HTERT RPE-1 (cell line): Measurements from ENCODE around the gene NUTM2D.
"Not testable (repeated sequence)": the region's sequence is repeated elsewhere in the genome, so short reads cannot be mapped to it uniquely, and the experiment has no call there.

Experiments
- in situ Hi-C: fragments of 300-500 bp; cut with MboI; formaldehyde crosslinking; loops from 4 replicates; pipeline ENCODE4 v1.14.3; 2020; ENCODE audit warnings: low sequenced_read_pairs

NUTM2D gene

DNA sequence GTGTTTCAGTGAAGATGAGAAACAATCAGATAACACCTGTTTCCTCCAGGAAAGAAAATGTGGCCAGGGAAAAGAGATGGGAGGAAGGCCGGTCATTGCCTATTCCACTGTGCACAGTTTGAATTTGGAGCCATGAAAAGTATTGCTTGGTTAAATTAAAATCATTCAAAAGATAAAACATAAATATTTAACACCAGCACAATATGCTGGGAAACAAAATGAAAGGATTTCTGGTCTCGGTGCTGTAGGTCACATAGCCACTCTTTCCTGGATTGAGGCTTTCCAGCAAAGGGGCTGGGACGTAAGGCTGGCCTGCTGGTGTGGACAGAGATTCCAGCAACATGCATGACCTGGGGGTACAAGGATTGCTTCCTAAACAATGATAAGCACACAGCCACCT lies at the start of gene NUTM2D:
NUTM2D (plus strand) TSS at position 301 of the 400 bp plus-strand sequence. CDS start 522 bp downstream, outside the sequence.
- in situ Hi-C loops, result not testable (repeated sequence)

- in situ Hi-C loops, result not testable (repeated sequence)
Measured at GRCh38 chr10:87308702-87309101, 48.8 kb upstream of the NUTM2D start.

DNA sequence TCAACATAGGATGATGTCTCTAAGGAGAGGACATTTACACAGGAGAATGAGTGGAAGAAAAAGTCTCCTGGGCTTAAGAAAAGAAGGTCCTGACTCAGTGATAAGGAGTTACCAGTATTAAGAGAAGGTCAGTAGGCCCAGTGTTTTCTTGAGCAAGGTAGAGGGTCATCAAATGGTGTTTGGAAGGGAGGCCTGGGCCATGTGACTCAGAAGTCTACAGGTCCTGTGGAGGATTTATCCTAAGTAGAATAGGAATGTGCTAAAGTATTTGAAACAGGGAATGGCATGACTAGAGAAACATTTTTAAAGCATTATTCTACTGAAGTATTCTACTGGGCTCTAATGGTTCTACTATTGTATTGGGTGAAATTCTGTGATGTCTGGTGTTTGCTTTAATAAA lies 47.9 kb upstream of the NUTM2D start:
- in situ Hi-C loops, result not testable (repeated sequence)

- in situ Hi-C loops, result not testable (repeated sequence)
Measured at GRCh38 chr10:87311521-87311920, 46.0 kb upstream of the NUTM2D start.

- in situ Hi-C loops, result not testable (repeated sequence)
Measured at GRCh38 chr10:87313649-87314359, 43.7 kb upstream of the NUTM2D start.

- in situ Hi-C loops, result not testable (repeated sequence)
Measured at GRCh38 chr10:87314360-87314973, 43.1 kb upstream of the NUTM2D start.

- in situ Hi-C loops, result not testable (repeated sequence)
Measured at GRCh38 chr10:87321505-87321904, 36.0 kb upstream of the NUTM2D start.

GRCh38 chr10:87324559-87324958 lies 33.0 kb upstream of the NUTM2D start:
- in situ Hi-C loops, result not testable (repeated sequence)

DNA sequence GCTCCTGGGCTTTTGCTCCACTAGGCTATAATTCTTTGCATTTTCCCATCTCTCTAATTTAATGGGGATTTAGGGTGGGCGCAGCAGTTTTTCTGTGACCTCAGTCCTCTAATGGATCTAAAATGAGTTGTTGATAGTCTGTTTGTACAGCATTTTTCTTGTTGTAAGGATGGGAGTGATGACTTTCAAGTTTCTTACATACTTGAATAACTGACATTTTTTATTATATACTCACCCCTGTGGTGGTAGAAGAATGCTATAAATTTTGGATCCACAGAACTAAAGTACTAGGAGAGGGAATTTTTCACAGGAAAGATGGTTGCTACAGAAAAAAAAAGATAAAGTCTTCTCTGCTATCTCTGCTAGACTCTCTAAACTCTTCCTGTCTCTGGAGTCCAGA lies 29.6 kb upstream of the NUTM2D start:
- in situ Hi-C loops, result not testable (repeated sequence)

DNA sequence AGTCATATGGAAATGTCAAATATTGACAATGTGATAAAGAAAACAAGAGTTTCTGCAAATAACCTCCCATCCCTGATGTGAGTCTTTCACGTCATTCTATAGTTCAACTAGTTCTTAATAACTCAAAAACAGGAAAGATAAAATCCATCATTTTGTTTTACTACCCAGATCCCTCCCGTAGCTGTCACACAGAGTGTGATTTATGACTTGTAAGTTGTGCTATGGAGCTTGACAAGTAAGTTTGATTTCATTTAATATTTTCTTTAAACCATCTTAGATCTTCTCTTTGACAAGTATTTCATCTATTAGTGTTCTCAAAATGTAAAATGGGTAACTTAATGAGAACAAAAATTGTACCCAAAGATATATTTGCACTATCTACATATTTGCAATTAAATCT lies 28.4 kb upstream of the NUTM2D start:
- in situ Hi-C loops, result not testable (repeated sequence)

- in situ Hi-C loops, result not testable (repeated sequence)
Measured at GRCh38 chr10:87332687-87333086, 24.9 kb upstream of the NUTM2D start.

- in situ Hi-C loops, result not testable (repeated sequence)
Measured at GRCh38 chr10:87340411-87340810, 17.1 kb upstream of the NUTM2D start.

GRCh38 chr10:87341546-87342142 lies 15.9 kb upstream of the NUTM2D start:
- in situ Hi-C loops, result not testable (repeated sequence)

GRCh38 chr10:87342249-87342710 lies 15.3 kb upstream of the NUTM2D start:
- in situ Hi-C loops, result not testable (repeated sequence)

GRCh38 chr10:87342711-87343258 lies 14.8 kb upstream of the NUTM2D start:
- in situ Hi-C loops, result not testable (repeated sequence)

DNA sequence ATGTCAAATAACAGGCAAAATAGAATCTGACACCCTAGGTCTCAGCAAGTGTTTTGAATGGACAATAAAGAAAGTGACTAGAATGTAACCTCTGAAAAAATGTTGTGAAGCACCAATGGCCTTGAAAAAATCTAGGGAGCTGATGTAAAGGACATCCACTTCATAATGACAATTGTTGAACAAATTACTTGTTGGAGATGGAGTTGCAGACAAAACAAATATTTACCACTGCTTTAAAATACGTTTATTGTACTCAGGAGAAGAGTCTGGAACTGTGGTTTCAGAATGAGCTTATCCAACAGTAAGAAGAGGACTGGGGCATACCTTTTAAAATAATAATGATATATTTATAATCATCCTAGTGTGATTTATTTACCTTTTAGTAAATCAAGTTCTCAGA lies 11.8 kb upstream of the NUTM2D start:
- in situ Hi-C loops, result not testable (repeated sequence)

GRCh38 chr10:87350161-87350560 lies 7.4 kb upstream of the NUTM2D start:
- in situ Hi-C loops, result not testable (repeated sequence)

- in situ Hi-C loops, result not testable (repeated sequence)
Measured at GRCh38 chr10:87352825-87353224, 4.7 kb upstream of the NUTM2D start.

GRCh38 chr10:87355110-87355509 lies 2.4 kb upstream of the NUTM2D start:
- in situ Hi-C loops, result not testable (repeated sequence)

DNA sequence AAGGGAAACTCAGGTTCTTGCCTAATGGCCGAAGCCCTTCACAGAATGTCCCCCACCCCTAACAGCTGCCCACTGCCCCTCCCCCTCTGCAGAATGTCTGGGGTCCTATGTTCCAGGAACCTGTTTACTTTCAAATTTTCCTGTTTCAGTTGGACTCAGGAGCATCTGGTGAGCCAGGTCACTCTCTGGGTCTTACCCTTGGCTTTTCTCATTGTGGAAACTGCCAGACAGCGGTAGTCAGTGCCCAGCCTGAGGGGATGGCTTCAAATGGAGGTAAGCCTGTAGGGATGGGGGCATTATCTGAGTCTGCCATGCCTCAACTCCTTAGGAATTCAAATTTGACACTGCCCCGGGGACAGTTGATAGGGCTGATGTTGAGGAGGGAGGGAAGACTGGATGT lies 615 bp downstream of the NUTM2D start:
- in situ Hi-C loops, result not testable (repeated sequence)

DNA sequence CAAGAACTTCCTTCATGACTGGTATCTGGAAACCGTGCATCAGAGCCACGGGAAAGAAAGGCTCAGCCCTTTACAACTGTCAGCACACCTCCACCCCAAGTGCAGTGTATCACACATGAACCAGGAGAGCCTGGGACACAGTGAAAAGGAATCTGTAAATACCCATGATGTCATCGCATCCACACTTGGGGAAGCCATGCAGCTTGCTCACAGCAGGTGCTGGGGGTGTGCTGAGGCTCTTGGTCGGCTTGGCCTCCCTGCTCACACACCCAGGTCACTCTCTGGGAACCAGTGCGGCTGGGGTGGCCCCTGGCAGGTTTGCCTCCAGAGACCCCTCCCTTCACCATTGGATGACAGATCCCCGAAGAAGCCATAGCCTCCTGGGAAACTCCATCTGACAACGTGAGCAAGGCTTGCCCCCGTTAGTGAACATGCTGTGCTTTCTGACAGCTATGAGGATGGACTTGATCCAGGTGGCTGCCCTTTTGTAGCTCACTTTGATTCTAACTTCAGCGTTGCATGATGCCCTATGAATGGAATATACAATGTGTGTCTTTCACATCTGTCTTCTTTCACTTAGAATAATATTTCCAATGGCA lies 12.1 kb downstream of the NUTM2D start:
- in situ Hi-C loops, result not testable (repeated sequence)
